ENCODE measurements around the gene SSX2IP. TPM values are rescaled to one million over a fixed set of nuclear protein-coding genes. Genes with fewer than 3 reads are reported as not detected.

SSX2IP gene
- total and polyA plus RNA-seq, 7 donors: 2.4 to 57.6 (median 24.7) TPM

DNA sequence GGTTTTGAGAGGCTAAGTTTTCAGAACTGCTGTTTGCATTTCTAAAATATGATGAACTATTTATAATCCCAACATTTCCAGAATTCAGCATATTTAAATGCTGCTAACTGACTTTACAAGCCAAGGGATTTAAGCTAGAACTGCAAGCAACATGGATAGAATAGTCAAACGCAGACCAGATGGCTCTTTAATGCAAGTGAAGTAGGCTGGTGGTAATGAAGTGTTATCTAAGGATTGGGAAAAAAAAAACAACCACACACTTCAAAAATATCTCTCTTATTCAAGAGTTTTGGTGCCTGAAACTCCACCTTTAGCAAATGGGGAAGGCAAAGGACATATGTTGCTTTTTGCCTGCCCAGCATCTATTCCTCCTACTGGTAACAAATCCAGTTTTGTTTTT is 20.9 kb upstream of the SSX2IP start:
- intact Hi-C loops (cut with DNase I): no loop called here
- DNase-seq: no peak
- Histone ChIP-seq H3K36me3 (no peaks in the 10 kb centered on the region), H3K4me1 (peaks cover 0 to 33% (median 11%) of the 10 kb centered on the region in 4 donors), H3K27me3 (no peaks in the 10 kb centered on the region), H3K4me3 (no peak overlapping the region), H3K27ac (peak overlapping the region in 2 of 4 donors; percentile 25 to 50), H3K9me3 (no peaks in the 10 kb centered on the region)
- 77 to 89% methylated on average over 1 of the region's 1 CpG for WGBS, 2 donors
- TF ChIP-seq POLR2AphosphoS5 (IDR thresholded peaks at IDR 0.05) (no peak), POLR2A (IDR thresholded peaks at IDR 0.05) (no peak), EP300 (IDR thresholded peaks at IDR 0.05) (no peak)
- TF ChIP-seq, protein P1, sequence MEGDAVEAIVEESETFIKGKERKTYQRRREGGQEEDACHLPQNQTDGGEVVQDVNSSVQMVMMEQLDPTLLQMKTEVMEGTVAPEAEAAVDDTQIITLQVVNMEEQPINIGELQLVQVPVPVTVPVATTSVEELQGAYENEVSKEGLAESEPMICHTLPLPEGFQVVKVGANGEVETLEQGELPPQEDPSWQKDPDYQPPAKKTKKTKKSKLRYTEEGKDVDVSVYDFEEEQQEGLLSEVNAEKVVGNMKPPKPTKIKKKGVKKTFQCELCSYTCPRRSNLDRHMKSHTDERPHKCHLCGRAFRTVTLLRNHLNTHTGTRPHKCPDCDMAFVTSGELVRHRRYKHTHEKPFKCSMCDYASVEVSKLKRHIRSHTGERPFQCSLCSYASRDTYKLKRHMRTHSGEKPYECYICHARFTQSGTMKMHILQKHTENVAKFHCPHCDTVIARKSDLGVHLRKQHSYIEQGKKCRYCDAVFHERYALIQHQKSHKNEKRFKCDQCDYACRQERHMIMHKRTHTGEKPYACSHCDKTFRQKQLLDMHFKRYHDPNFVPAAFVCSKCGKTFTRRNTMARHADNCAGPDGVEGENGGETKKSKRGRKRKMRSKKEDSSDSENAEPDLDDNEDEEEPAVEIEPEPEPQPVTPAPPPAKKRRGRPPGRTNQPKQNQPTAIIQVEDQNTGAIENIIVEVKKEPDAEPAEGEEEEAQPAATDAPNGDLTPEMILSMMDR (IDR thresholded peaks at IDR 0.05): no peak

- Histone ChIP-seq H3K27ac (no peak overlapping the region), H3K27me3 (no peaks in the 10 kb centered on the region), H3K4me3 (no peak overlapping the region), H3K4me1 (peaks cover 0 to 27% (median 9%) of the 10 kb centered on the region in 4 donors), H3K36me3 (no peaks in the 10 kb centered on the region), H3K9me3 (no peaks in the 10 kb centered on the region)
- 69 to 73% methylated on average over 1 of the region's 1 CpG for WGBS, 2 donors
- TF ChIP-seq, protein P1 (IDR thresholded peaks at IDR 0.05): no peak
- no peak for TF ChIP-seq EP300 (IDR thresholded peaks at IDR 0.05)
- TF ChIP-seq POLR2AphosphoS5 (IDR thresholded peaks at IDR 0.05): no peak
- no peak for TF ChIP-seq POLR2A (IDR thresholded peaks at IDR 0.05)
- DNase-seq: no peak
- intact Hi-C loops (cut with DNase I): no loop called here
Measured at GRCh38 chr1:84709131-84709530, 18.9 kb upstream of the SSX2IP start.

DNA sequence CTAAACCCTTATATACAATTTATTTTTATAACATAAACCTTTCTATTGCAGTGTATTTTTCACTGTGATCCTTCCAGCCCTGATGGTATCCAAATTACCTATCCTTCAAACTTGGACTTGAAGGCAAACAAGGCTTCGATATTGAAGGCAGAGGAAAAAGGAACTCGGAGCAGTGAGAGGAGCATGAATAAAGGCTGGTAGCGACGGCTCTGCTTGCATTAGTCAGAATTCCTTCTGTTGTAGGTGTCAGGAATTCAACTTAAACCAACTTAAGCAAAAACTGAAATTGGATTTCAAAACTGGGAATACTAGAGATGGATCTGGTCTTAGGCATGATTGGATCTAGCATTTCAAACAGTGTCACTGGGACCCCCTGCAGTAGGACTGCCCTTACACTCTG is 17.8 kb upstream of the SSX2IP start:
- no peak overlapping the region for H3K4me3 ChIP-seq
- no peak for DNase-seq
- WGBS, 2 donors: 94 to 95% methylated on average over 4 of the region's 4 CpGs
- TF ChIP-seq POLR2A (IDR thresholded peaks at IDR 0.05): no peak
- H3K4me1 ChIP-seq: peaks cover 0 to 27% (median 9%) of the 10 kb centered on the region in 4 donors
- no peaks in the 10 kb centered on the region for H3K9me3 ChIP-seq
- H3K27me3 ChIP-seq: no peaks in the 10 kb centered on the region
- intact Hi-C loops (cut with DNase I): no loop called here
- no peaks in the 10 kb centered on the region for H3K36me3 ChIP-seq
- H3K27ac ChIP-seq: no peak overlapping the region

- 85 to 87% methylated on average over 4 of the region's 4 CpGs for WGBS, 2 donors
- Histone ChIP-seq H3K9me3 (no peaks in the 10 kb centered on the region), H3K36me3 (no peaks in the 10 kb centered on the region), H3K4me1 (peaks cover 0 to 30% (median 20%) of the 10 kb centered on the region in 4 donors), H3K4me3 (no peak overlapping the region), H3K27ac (no peak overlapping the region), H3K27me3 (no peaks in the 10 kb centered on the region)
- DNase-seq: no peak
- intact Hi-C loops (cut with DNase I): no loop called here
- TF ChIP-seq, protein P1 (IDR thresholded peaks at IDR 0.05): no peak
- TF ChIP-seq EP300 (IDR thresholded peaks at IDR 0.05): no peak
Measured at GRCh38 chr1:84705513-84705912, 15.3 kb upstream of the SSX2IP start.

DNA sequence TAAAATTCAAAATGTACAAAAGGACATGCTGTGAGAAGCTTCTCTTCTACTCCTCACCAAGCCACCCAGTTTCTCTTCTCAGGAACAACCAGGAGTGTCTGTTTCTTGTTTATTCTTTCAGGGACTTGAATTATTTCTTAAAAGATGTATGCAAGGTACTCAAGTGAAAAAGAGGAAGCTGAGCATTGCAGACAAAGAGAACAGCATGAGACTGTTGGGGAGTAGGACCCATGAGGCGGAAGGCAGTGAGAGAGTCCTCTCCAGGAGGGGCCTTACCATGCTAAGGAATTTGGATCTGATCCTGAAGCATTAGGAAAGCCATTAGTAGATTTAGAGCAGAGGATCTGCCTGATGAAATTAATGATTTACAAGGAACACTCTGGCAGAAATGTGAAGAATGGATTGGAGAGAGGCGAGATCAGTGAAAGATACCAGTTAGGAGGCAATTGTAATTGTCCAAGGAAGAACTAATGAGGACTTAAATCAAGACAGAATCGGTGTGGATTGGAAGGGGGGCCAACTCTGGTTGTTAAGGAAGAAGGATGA is 14.7 kb upstream of the SSX2IP start:
- H3K27me3 ChIP-seq: no peaks in the 10 kb centered on the region
- H3K4me1 ChIP-seq: peaks cover 0 to 36% (median 26%) of the 10 kb centered on the region in 4 donors
- intact Hi-C loops (cut with DNase I): no loop called here
- 80 to 83% methylated on average over 3 of the region's 3 CpGs for WGBS, 2 donors
- no peaks in the 10 kb centered on the region for H3K9me3 ChIP-seq
- H3K36me3 ChIP-seq: no peaks in the 10 kb centered on the region
- no peak overlapping the region for H3K4me3 ChIP-seq
- no peak for DNase-seq
- H3K27ac ChIP-seq: peak overlapping the region in 1 of 4 donors; percentile 22
- TF ChIP-seq POLR2AphosphoS5 (IDR thresholded peaks at IDR 0.05): no peak
- TF ChIP-seq, protein P1 (IDR thresholded peaks at IDR 0.05): no peak
- no peak for TF ChIP-seq EP300 (IDR thresholded peaks at IDR 0.05)
- TF ChIP-seq POLR2A (IDR thresholded peaks at IDR 0.05): no peak
